ENCODE results near the gene ERLIN1.

- no peak for TF ChIP-seq CTCF (conservative IDR thresholded peaks at IDR 0.05)
- no peak for TF ChIP-seq EZH2 (IDR thresholded peaks at IDR 0.05; ENCODE audit: low read depth)
Measured at GRCh38 chr10:100173035-100173434, 12.8 kb downstream of the ERLIN1 start.

Measured in PC-9 (cell line).